Astrocyte of the hippocampus (primary cell): ENCODE measurements around the gene OR5W2.
"Not testable (repeated sequence)": the region's sequence is repeated elsewhere in the genome, so short reads cannot be mapped to it uniquely, and the experiment has no call there.

Source experiments
- DNase-seq: peaks from one replicate; pipeline ENCODE4 v3.0.0; 2011; ENCODE audit warnings: low read depth, low spot score

OR5W2 gene

DNA sequence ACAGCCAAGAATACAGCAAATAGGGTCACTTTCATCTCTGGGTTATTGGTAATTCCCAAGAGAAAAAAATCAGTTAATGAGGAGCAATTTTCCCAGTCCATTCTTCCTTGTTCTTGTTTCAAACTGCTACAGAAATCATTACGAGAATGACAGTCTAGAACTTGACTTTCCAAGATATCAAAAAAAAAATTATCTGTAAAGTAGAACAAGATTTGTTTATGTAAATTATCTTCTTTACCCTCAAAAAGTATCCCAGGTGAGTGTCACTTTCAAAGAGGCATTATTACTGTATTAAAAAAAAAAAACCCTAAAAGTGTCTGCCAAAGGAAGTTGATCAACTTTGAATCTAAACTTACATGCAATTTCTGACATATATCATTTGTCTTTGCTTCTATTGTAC is at the start of gene OR5W2:
Gene OR5W2, minus strand, starts transcription at position 101 of the 400 bp plus-strand sequence. Its CDS starts 0 bp downstream, at position 101.
- no peak for DNase-seq

DNA sequence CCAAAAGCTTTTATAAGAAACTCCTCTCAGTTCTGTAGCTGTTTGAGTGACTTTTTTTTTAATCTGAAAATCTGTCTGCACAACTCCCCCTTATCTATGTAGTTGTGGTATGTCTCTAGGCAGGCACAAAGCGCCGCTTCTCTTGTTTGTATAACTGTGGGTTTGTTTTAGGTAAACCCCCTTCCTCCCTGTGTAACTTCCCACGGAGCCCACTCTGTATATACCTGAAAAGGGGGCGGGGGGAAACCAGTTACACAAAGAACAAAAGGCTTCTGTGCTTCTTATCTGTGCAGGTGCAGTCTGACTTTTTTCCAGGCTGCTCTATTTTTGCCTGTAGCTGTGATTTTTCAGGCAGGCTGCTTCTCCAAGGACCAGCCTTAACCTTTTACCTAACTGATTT is 42.1 kb upstream of the OR5W2 start:
- no peak for DNase-seq

DNA sequence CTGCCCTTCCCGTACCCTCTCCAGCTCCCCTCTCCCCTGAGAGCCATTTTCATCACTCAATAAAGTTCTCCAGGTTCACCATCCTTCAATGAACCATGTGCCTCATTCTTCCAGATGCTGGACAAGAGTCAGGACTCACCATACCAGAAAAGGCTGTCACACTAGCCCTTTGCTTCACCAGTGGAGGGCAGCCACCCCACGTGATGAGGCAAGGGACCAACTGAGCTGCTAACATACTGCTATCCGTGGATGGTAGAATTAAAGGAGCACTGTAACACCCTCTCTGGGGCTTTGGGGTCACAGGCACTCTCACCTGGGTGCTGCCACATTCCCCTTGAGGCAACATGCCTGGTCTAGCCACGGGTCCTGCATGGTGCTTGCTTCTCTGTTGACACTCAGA is 34.9 kb upstream of the OR5W2 start:
- DNase-seq, result no peak

DNA sequence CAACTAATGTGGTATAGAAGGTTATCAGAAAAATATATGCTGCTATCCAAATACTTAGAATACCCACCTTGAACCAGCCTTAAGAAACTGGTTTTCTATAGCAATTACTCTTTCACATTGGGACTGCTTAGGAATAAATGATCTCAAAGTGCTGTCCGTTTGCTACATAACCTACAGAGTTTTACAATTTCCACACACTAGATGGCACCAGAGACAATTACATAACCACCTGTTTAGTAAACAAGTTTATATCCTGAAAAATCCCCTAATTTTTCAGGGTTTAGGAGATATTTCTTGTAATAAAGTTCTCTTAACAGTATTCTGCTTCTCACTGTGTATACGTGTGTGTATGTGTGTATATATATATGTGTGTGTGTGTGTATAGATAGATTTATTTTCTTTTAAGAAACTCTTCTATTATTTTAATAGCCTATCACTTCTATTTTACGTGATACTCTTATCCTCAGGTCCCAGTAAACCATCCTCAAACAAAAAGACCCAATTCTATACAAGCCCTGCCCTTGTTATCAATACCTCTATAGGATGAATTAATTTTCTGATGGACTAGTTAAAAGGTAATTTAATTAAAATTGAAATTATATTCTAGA is 28.5 kb upstream of the OR5W2 start:
- DNase-seq, result peak; percentile 13

DNA sequence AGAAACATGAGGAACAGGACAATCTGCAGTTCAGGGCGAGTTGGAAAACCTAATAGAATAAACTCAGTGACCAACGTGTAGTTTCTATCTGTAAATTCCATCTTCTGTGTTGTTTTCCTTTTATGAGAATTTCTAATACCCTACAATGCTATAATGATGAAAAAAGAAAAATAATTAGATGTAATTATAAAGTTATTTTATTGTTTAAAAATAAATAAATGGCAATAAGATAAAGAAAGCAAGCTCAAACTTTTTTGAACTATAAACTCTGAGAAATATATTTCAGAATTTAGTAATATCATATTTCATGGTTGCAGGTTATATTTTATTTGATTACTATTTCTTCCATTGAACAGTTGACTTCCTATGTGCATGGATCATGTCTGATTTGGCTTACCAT is 21.9 kb upstream of the OR5W2 start, which contains the start of gene OR5I1:
Gene OR5I1, minus strand, starts transcription at position 101 of the 400 bp plus-strand sequence. Its CDS starts 0 bp downstream, at position 101.
- no peak for DNase-seq

DNA sequence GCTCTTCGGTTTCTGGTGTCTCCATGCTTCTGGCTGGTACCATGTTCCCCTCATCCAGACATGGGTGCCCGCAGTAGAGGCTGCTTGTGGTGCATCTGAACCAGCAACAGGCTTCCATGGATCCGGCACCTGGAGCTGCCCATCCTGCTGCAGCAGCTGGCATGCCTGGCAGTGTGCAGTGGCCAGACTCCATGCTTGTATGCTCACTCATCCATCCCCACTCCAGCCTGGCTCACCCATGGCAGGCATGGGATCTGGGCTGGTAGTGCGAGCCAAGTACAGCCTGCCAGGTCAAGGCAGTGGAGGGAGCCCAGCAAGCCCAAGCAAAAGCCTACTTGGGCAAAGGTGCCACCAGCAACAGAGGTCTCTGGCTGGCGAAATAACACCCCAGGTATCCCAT is 6.2 kb upstream of the OR5W2 start:
- no peak for DNase-seq

DNA sequence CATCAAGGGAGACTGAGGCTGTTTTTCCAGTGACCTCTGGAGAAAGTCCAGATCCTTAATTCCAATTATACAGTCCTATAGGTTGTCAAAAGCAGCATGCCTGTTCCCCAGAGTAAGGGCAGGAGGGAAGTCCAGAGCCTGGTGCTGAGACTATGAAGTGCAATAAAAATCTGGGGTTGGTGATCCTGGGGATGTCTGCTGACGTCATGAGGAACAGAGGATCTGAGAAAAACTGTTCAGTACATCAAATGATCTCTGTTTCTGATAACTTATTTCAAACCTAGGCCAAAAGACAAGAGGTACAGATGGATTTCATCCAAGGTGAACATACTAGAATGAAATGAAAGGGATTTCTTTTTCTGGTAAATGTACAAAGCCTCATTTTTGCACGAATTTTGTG is 12.1 kb downstream of the OR5W2 start:
- no peak for DNase-seq

DNA sequence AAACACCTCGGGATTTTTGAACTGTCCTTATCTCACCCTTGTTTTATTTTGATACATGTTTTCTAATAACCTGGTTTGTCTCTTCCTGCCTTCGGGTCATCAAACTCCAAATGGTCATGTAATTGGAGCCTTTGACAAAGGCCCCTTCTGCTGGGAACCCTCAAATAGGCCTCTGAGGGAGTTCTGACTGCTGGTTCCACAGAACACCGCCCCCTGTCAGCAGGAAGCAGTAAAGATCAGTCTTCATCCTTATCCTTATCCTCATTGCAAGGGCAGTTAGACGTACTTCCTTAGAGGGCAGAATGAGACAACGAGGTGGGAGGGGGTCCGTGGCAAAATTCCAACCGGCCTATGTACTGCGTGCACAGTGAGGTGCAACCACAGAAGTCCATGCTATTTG is 19.2 kb downstream of the OR5W2 start:
- DNase-seq, result no peak

DNA sequence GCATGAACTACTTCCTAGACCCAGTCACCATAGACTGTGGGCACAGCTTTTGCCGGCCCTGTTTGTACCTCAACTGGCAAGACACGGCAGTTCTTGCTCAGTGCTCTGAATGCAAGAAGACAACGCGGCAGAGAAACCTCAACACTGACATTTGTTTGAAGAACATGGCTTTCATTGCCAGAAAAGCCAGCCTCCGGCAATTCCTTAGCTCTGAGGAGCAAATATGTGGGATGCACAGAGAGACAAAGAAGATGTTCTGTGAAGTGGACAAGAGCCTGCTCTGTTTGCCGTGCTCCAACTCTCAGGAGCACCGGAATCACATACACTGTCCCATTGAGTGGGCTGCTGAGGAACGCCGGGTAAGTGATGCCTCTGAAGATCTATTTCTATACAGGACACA is 28.9 kb downstream of the OR5W2 start:
- not testable (repeated sequence) for DNase-seq

DNA sequence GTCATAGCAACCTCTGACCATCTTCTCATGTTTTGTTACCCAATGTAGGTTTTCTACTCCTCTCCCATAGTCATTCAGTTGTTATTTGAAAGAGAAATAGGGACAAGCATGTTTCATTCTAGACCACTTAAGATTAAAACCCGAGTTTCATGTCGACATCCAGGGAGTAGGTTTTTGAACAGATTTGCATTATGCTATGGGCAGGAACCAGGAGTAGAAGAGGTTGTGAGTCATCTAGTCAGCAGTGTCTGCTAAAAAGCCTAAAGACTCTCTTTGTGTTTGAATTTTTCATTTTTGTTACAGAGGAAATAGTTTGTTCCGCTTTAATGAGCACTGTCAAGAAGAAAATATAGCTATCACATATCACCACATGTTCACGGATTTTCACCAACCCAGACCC is 29.4 kb downstream of the OR5W2 start:
- not testable (repeated sequence) for DNase-seq

DNA sequence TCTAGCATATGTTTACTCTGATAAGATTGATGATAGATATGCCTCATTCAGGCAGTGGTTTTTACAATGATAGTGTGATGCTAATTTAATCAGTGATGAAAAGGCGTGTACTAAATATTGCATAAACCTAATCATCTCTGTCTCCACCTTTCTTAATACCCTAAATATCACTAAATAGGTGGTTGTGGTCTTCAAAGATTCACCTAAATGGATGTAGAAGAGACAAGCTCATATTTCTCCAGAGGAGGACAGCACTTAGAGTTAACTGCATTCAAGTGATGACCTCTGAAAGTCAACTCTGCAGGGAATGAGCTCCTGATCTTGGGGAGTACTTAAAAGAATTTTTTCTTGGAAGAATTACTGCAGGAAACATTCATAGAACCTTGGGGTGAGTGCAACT is 31.4 kb downstream of the OR5W2 start, which contains the start of gene TRIM51:
Gene TRIM51, plus strand, starts transcription at position 301 of the 400 bp plus-strand sequence. CDS start 2,132 bp downstream, outside the sequence.
- DNase-seq, result not testable (repeated sequence)

DNA sequence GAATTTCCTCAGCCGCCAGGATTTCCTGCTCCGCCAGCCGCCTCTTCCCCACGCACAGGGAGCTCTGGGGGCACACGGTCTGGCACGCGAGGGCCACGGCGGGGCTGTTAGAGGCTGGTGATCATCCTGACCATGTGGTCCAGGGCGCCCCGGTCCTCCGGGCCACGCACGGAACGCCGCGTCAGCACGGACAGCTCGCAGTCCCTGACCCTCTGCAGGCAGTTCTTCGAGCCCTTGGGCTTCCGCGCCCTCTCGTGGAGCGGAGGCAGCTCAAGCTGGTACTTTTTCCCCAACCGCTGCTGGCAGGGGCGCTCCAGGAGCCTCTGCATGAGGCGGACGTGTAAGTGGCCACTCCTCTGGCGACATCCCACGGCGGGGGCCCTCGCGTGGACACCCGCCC is 41.2 kb downstream of the OR5W2 start:
- DNase-seq, result not testable (repeated sequence)

DNA sequence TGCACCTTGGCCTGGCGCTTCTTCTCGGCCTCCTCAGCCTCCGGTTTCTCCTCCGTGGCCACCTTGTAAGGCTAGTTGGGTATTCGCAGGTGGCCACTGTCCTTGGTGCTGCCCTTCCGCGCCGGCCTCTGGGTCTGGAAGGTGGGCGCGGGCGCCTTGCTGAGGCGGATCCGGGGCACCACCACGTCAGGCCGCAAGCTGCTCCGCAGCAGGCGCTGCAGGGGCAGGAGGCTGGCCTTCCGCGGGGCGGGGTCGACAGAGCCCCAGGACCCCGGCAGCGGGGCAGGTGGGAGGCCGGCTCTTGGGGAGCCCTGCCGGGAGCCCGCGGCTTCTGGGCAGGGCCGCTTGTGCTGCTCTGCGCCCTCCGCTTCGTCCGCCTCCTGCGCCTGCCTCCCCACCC is 41.7 kb downstream of the OR5W2 start:
- DNase-seq, result not testable (repeated sequence)

DNA sequence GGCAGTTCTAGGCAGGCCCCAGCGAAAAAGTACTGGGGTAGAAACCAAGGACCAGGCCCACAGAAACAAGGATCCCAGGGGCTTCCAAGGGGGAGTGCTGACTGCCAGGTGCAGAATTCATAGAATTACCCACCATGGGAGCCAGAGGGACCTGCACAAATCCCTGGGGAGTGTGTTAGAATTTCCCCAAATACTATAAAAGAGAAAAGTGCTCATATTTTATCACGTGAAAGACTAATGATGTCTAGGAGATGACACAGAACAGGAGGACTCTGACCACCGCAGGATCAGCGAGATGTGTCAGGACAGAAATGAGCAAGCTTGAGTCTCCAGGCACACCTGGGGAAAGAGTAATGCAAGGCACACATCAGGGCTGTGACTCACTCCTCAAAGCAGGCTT is 47.0 kb downstream of the OR5W2 start:
- not testable (repeated sequence) for DNase-seq
